Measurements from ENCODE around the gene MARCHF3.

DNA sequence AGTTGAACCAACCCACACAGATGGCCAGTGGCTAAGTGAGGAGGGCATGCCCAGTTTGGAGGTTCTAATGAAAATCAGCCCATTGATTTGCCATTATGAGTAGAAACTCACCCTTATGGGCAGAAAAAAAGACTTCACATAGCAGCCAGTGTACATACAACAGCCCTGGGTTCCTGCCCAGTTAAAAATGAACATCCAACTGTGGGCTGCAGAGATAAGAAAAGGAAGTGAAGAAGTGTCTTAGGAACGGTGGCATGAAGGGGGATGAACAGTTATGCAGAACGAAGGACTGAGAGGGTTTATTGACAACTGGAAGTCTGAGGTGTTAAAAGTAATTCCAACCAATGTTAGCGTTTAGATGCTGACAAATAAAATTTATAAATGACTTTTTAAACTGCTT is 118.4 kb downstream of the MARCHF3 start:
- TF ChIP-seq EZH2phosphoT487 (IDR thresholded peaks at IDR 0.05; ENCODE audit: low read length), result no peak
- TF ChIP-seq, protein P1, sequence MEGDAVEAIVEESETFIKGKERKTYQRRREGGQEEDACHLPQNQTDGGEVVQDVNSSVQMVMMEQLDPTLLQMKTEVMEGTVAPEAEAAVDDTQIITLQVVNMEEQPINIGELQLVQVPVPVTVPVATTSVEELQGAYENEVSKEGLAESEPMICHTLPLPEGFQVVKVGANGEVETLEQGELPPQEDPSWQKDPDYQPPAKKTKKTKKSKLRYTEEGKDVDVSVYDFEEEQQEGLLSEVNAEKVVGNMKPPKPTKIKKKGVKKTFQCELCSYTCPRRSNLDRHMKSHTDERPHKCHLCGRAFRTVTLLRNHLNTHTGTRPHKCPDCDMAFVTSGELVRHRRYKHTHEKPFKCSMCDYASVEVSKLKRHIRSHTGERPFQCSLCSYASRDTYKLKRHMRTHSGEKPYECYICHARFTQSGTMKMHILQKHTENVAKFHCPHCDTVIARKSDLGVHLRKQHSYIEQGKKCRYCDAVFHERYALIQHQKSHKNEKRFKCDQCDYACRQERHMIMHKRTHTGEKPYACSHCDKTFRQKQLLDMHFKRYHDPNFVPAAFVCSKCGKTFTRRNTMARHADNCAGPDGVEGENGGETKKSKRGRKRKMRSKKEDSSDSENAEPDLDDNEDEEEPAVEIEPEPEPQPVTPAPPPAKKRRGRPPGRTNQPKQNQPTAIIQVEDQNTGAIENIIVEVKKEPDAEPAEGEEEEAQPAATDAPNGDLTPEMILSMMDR (IDR thresholded peaks at IDR 0.05; ENCODE audit: low read length), result no peak

Data from MM.1S (cell line).